Activated CD8-positive, alpha-beta memory T cell treated with anti-CD3 and anti-CD28 coated beads, Interleukin-2, amount 10 ng/mL, durations not matched to agents 7 days and 5 days (primary cell): ENCODE results near the gene UBE3C. TPM values are rescaled to one million over a fixed set of nuclear protein-coding genes. Genes with fewer than 3 reads are reported as not detected.
"Not testable (repeated sequence)": the region's sequence is repeated elsewhere in the genome, so short reads cannot be mapped to it uniquely, and the experiment has no call there.

ENCODE experiments used
- ATAC-seq: fragments of 150-1000 bp; cut with Tn5 transposase; one replicate; pipeline ENCODE4 v1.10.0; 2021; ENCODE audit warnings: moderate library complexity
- CTCF ChIA-PET: fragments of 350-600 bp; sonication (Branson Sonifier 250); formaldehyde crosslinking; loops from one replicate; lab custom pipeline; 2021; ENCODE audit warnings: antibody characterized with exemption; lab: Charles Lee
- DNase-seq: peaks from one replicate; pipeline ENCODE4 v3.0.0-alpha.2; 2020
- H3K27ac Mint-ChIP-seq: one replicate; pipeline ENCODE4 v1.8.0; 2021; ENCODE audit warnings: mild to moderate bottlenecking, mixed read lengths
- H3K27me3 Mint-ChIP-seq: one replicate; pipeline ENCODE4 v1.8.0; 2021; ENCODE audit warnings: mixed read lengths
- H3K36me3 Mint-ChIP-seq: one replicate; pipeline ENCODE4 v1.8.0; 2021; ENCODE audit warnings: mild to moderate bottlenecking, mixed read lengths
- H3K4me1 Mint-ChIP-seq: one replicate; pipeline ENCODE4 v1.8.0; 2021; ENCODE audit warnings: mixed read lengths
- H3K4me3 Mint-ChIP-seq: one replicate; pipeline ENCODE4 v1.8.0; 2021; ENCODE audit warnings: mild to moderate bottlenecking, moderate library complexity, mixed read lengths
- H3K9me3 Mint-ChIP-seq: one replicate; pipeline ENCODE4 v1.8.0; 2022; ENCODE audit warnings: low read depth, mixed read lengths
- total RNA-seq, 2 experiments: library from RNA; stranded (reverse); gene quantifications; one replicate each; pipeline ENCODE4 v1.2.3, GENCODE V29; 2021

UBE3C gene
- total RNA-seq, 2 experiments from 2014 or later: 54.8 to 62.1 TPM

- no peak overlapping the region for H3K27ac Mint-ChIP-seq
- H3K4me3 Mint-ChIP-seq: no peak overlapping the region
- no peaks in the 10 kb centered on the region for H3K27me3 Mint-ChIP-seq
- H3K4me1 Mint-ChIP-seq: peaks cover 7% of the 10 kb centered on the region
- ATAC-seq: no peak
- CTCF ChIA-PET: interaction anchor here (1.2 to 1.6 kb wide), 3 partner anchors 9 to 17 kb away, joined by 3 to 5 read pairs (median 4); no protein-coding TSS in a partner anchor
- no peaks in the 10 kb centered on the region for H3K9me3 Mint-ChIP-seq
- no peak for DNase-seq
- H3K36me3 Mint-ChIP-seq: peaks cover 28% of the 10 kb centered on the region
Observed at GRCh38 chr7:157267516-157267915, 128.8 kb downstream of the UBE3C start.

- DNase-seq (no peak), ATAC-seq (no peak)
- H3K36me3 Mint-ChIP-seq: peaks cover 27% of the 10 kb centered on the region
- H3K4me1 Mint-ChIP-seq: peaks cover 7% of the 10 kb centered on the region
- no peaks in the 10 kb centered on the region for H3K27me3 Mint-ChIP-seq
- CTCF ChIA-PET: interaction anchor here (1.6 kb wide), 1 partner anchor 12 kb away, joined by 3 read pairs; no protein-coding TSS in a partner anchor
- no peak overlapping the region for H3K27ac Mint-ChIP-seq
- H3K4me3 Mint-ChIP-seq: no peak overlapping the region
- no peaks in the 10 kb centered on the region for H3K9me3 Mint-ChIP-seq
Observed at GRCh38 chr7:157267956-157268355, 129.2 kb downstream of the UBE3C start.

GRCh38 chr7:157268540-157268939 lies 129.8 kb downstream of the UBE3C start:
- H3K27ac Mint-ChIP-seq: no peak overlapping the region
- no peak for DNase-seq
- no peaks in the 10 kb centered on the region for H3K9me3 Mint-ChIP-seq
- H3K27me3 Mint-ChIP-seq: no peaks in the 10 kb centered on the region
- CTCF ChIA-PET: no interaction called here
- H3K4me3 Mint-ChIP-seq: no peak overlapping the region
- H3K36me3 Mint-ChIP-seq: peaks cover 26% of the 10 kb centered on the region
- ATAC-seq: no peak
- peaks cover 7% of the 10 kb centered on the region for H3K4me1 Mint-ChIP-seq

- no peaks in the 10 kb centered on the region for H3K9me3 Mint-ChIP-seq
- CTCF ChIA-PET: no interaction called here
- no peak for ATAC-seq
- H3K4me3 Mint-ChIP-seq: no peak overlapping the region
- no peak overlapping the region for H3K27ac Mint-ChIP-seq
- H3K27me3 Mint-ChIP-seq: no peaks in the 10 kb centered on the region
- peaks cover 7% of the 10 kb centered on the region for H3K4me1 Mint-ChIP-seq
- H3K36me3 Mint-ChIP-seq: peaks cover 26% of the 10 kb centered on the region
- no peak for DNase-seq
Observed at GRCh38 chr7:157269341-157270059, 130.8 kb downstream of the UBE3C start.

DNA sequence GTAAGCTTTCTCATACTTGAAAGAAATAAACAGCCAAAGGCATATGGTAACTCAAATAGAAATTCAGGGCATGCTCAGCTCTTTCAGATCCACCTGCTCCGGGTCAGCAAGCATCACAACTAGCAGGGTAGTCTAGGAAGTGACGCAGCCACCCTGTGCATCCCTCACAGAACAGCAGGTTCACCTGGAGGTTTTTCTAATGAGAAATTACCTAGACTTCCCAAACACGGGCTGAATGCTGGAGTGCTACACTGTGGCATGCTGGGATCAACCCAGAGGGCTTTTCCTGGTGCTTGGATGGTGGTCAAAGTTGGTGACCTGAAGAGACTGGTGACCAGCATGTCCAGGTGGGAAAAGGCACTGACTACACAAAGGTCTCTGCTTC lies 131.3 kb downstream of the UBE3C start:
- H3K36me3 Mint-ChIP-seq: peaks cover 23% of the 10 kb centered on the region
- H3K27ac Mint-ChIP-seq: no peak overlapping the region
- DNase-seq: no peak
- H3K27me3 Mint-ChIP-seq: no peaks in the 10 kb centered on the region
- peaks cover 8% of the 10 kb centered on the region for H3K4me1 Mint-ChIP-seq
- no peak overlapping the region for H3K4me3 Mint-ChIP-seq
- CTCF ChIA-PET: no interaction called here
- H3K9me3 Mint-ChIP-seq: no peaks in the 10 kb centered on the region
- no peak for ATAC-seq

DNA sequence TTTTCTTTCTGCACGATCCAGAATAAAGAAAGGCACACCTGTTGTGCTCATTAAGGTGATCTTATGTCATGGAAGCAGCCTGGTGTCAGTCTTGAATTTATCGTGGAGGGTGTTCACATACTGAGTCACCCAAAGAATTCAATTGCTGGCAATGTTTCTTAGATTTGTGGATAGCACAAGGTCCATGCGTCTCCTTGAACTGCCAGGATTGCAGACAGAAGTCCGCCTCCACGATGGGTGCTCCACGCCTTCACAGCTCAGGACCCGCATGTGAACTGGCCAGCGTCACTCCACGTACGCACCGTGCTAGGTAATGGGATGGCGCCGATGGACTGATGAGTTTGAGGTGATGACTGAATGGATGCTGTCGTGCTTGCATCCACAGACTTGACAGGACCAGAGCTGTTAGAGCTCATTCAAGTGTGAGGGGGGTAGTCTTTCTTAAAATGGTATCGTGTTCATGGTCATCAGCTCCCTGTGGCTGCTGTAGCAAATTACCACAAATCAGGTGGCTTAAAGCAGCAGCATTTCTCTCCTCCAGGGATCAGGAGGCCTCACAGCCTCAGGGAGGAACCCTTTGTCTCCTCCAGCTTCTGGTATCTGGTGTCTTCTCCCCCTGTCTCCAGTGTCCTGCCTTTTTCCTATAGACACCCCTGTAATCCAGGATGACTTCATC lies 132.7 kb downstream of the UBE3C start:
- Mint-ChIP-seq H3K27ac (no peak overlapping the region), H3K4me1 (peaks cover 17% of the 10 kb centered on the region), H3K27me3 (no peaks in the 10 kb centered on the region), H3K36me3 (peaks cover 17% of the 10 kb centered on the region), H3K9me3 (no peaks in the 10 kb centered on the region), H3K4me3 (no peak overlapping the region)
- ATAC-seq (no peak), DNase-seq (no peak)
- CTCF ChIA-PET: interaction anchor here (0.9 to 1.0 kb wide), 3 partner anchors 19 to 68 kb away, joined by 3 read pairs; no protein-coding TSS in a partner anchor

- peaks cover 22% of the 10 kb centered on the region for H3K4me1 Mint-ChIP-seq
- no peaks in the 10 kb centered on the region for H3K27me3 Mint-ChIP-seq
- ATAC-seq: no peak
- DNase-seq: no peak
- no peak overlapping the region for H3K27ac Mint-ChIP-seq
- CTCF ChIA-PET: interaction anchor here (0.9 to 3.7 kb wide), 3 partner anchors 31 to 66 kb away, joined by 3 to 18 read pairs (median 4); no protein-coding TSS in a partner anchor
- H3K36me3 Mint-ChIP-seq: peaks cover 17% of the 10 kb centered on the region
- no peaks in the 10 kb centered on the region for H3K9me3 Mint-ChIP-seq
- H3K4me3 Mint-ChIP-seq: no peak overlapping the region
Observed at GRCh38 chr7:157271991-157272324, 133.2 kb downstream of the UBE3C start.

- peaks cover 28% of the 10 kb centered on the region for H3K4me1 Mint-ChIP-seq
- ATAC-seq: no peak
- peaks cover 15% of the 10 kb centered on the region for H3K36me3 Mint-ChIP-seq
- H3K9me3 Mint-ChIP-seq: no peaks in the 10 kb centered on the region
- CTCF ChIA-PET: interaction anchor here (0.7 to 3.7 kb wide), 14 partner anchors 13 to 324 kb away, joined by 3 to 18 read pairs (median 4); no protein-coding TSS in a partner anchor
- DNase-seq: no peak
- no peak overlapping the region for H3K27ac Mint-ChIP-seq
- H3K27me3 Mint-ChIP-seq: no peaks in the 10 kb centered on the region
- H3K4me3 Mint-ChIP-seq: no peak overlapping the region
Observed at GRCh38 chr7:157272351-157273207, 133.9 kb downstream of the UBE3C start.

- CTCF ChIA-PET: interaction anchor here (0.6 to 3.7 kb wide), 26 partner anchors 13 to 325 kb away, joined by 3 to 18 read pairs (median 4); no protein-coding TSS in a partner anchor
- Mint-ChIP-seq H3K27me3 (no peaks in the 10 kb centered on the region), H3K27ac (no peak overlapping the region), H3K4me3 (no peak overlapping the region), H3K9me3 (no peaks in the 10 kb centered on the region), H3K36me3 (peaks cover 10% of the 10 kb centered on the region), H3K4me1 (peaks cover 31% of the 10 kb centered on the region)
- DNase-seq: peak; percentile 68
- peak; percentile 63 for ATAC-seq
Observed at GRCh38 chr7:157273208-157274093, 134.7 kb downstream of the UBE3C start.

- not testable (repeated sequence) for ATAC-seq, H3K36me3 Mint-ChIP-seq, H3K27me3 Mint-ChIP-seq
Observed at GRCh38 chr7:157274094-157274634, 135.4 kb downstream of the UBE3C start.

GRCh38 chr7:157274991-157275427 lies 136.3 kb downstream of the UBE3C start:
- H3K27ac Mint-ChIP-seq: no peak overlapping the region
- no peak for DNase-seq
- H3K9me3 Mint-ChIP-seq: no peaks in the 10 kb centered on the region
- H3K4me1 Mint-ChIP-seq: peaks cover 24% of the 10 kb centered on the region
- no peak overlapping the region for H3K4me3 Mint-ChIP-seq
- no peak for ATAC-seq
- peaks cover 4% of the 10 kb centered on the region for H3K27me3 Mint-ChIP-seq
- H3K36me3 Mint-ChIP-seq: peaks cover 2% of the 10 kb centered on the region
- CTCF ChIA-PET: interaction anchor here (0.6 to 3.7 kb wide), 6 partner anchors 8 to 328 kb away, joined by 3 to 18 read pairs (median 4); no protein-coding TSS in a partner anchor

More at GRCh38 chr7:157274094-157274634, 135.4 kb downstream of the UBE3C start:
- CTCF ChIA-PET: interaction anchor here (0.6 to 3.7 kb wide), 23 partner anchors 12 to 324 kb away, joined by 3 to 18 read pairs (median 4); no protein-coding TSS in a partner anchor
- H3K4me3 Mint-ChIP-seq, H3K9me3 Mint-ChIP-seq, DNase-seq, H3K27ac Mint-ChIP-seq: not testable (repeated sequence)
- peaks cover 31% of the 10 kb centered on the region for H3K4me1 Mint-ChIP-seq

DNA sequence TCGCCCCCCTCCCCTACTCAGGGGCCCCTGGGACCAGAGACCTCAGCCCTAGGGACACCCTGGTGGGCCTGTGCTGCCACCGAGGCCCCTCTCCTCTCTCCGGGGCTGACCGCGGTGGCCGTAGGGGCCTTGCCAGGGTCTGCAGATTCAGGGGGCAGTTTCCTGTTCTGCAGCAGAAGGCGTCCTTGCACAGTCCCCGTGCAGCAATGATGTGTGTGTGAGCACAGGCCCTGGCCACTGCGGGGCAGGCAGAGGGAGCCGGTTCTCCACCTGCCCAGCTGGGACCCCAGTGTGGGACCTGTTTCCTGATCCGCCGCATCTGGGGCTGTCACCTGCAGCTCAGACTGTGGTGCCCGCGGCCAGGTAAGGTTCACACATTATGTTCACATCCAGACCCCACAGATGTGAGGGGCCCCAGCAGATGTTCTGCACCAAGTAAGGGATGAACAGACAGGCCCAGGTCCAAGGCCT lies 137.4 kb downstream of the UBE3C start:
- H3K4me3 Mint-ChIP-seq: no peak overlapping the region
- CTCF ChIA-PET: interaction anchor here (0.5 to 1.5 kb wide), 4 partner anchors 9 to 111 kb away, joined by 3 read pairs; no protein-coding TSS in a partner anchor
- H3K9me3 Mint-ChIP-seq: no peaks in the 10 kb centered on the region
- no peaks in the 10 kb centered on the region for H3K36me3 Mint-ChIP-seq
- no peak overlapping the region for H3K27ac Mint-ChIP-seq
- DNase-seq: no peak
- ATAC-seq: no peak
- peaks cover 13% of the 10 kb centered on the region for H3K27me3 Mint-ChIP-seq
- peaks cover 24% of the 10 kb centered on the region for H3K4me1 Mint-ChIP-seq
